AG10803 (cell line): ENCODE data around the gene CFAP97D1.

Source experiments
- DNase-seq: peaks from one replicate; pipeline ENCODE4 v3.0.0; 2010; ENCODE audit warnings: low read depth
- H3K4me3 ChIP-seq: 2 replicates; pipeline ENCODE4 v1.5.1; 2011; ENCODE audit warnings: mild to moderate bottlenecking, low read length, control low read depth
- CTCF ChIP-seq: conservative IDR thresholded peaks from 2 replicates; pipeline ENCODE4 v1.5.1; 2011; ENCODE audit warnings: mild to moderate bottlenecking, low read length, control low read depth, inconsistent platforms

CFAP97D1 gene

GRCh38 chr17:43832168-43832975 is 52.1 kb downstream of the CFAP97D1 start:
- DNase-seq: peak; percentile 73
- no peak for TF ChIP-seq CTCF
- peak overlapping the region; percentile 67 for H3K4me3 ChIP-seq

GRCh38 chr17:43832976-43833829 is 53.0 kb downstream of the CFAP97D1 start, which contains the start of gene MPP3:
TSS of gene MPP3 (minus strand) at chr17:43833146. CDS start at chr17:43831906, 1,240 bp downstream.
- DNase-seq: peak; percentile 66
- H3K4me3 ChIP-seq: peak within 1 kb of the TSS; percentile 67
- no peak for TF ChIP-seq CTCF

GRCh38 chr17:43834106-43834505 is 53.9 kb downstream of the CFAP97D1 start:
- peak; percentile 95 for DNase-seq
- no peak for TF ChIP-seq CTCF

More at GRCh38 chr17:43834106-43834505, 53.9 kb downstream of the CFAP97D1 start:
- no peak overlapping the region; the same call in 1 of the 2 replicates for H3K4me3 ChIP-seq
